GM21515 (cell line): Measurements from ENCODE around the gene C6orf15.

ENCODE experiments used
- ATAC-seq: cut with Tn5 transposase; IDR thresholded peaks from one replicate; pipeline ENCODE4 v1.9.1; 2021; ENCODE audit not compliant: unreplicated experiment

Gene C6orf15

GRCh38 chr6:31112478-31112877 is at the start of gene C6orf15:
Gene C6orf15, minus strand, starts transcription at chr6:31112575. Its CDS starts 20 bp downstream, at chr6:31112555.
- no peak for ATAC-seq

DNA sequence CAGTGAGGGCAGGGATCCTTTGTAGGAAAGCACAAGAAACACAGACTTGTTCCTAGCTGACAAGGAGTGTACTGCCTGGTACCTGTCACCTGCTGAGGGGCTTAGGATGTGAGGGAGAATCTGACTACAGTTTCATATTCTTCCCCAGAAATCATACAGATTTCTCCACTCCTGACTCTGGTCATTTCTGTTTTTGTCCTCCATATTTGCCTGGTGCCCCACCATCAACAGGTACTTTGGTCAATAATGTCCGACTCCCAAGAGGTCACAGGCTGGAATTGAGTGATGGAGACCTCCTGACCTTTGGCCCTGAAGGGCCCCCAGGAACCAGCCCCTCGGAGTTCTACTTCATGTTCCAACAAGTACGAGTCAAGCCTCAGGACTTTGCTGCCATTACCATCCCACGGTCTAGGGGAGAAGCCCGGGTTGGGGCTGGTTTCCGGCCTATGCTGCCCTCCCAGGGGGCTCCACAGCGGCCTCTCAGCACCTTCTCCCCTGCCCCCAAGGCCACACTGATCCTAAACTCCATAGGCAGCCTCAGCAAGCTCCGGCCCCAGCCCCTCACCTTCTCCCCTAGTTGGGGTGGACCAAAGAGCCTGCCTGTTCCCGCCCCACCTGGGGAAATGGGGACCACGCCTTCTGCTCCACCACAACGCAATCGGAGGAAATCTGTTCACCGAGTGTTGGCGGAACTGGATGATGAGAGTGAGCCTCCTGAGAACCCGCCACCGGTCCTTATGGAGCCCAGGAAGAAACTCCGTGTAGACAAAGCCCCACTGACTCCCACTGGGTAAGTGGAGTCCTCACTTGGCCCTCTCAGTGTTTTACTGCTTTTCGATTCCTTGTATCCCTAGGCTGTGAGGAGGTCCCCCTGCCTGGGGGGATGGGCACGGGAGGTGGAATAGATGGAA is 49.1 kb upstream of the C6orf15 start:
- ATAC-seq: no peak

- peak; percentile 4 for ATAC-seq
Observed at GRCh38 chr6:31158863-31159855, 46.8 kb upstream of the C6orf15 start.

- peak; percentile 77 for ATAC-seq
Observed at GRCh38 chr6:31158140-31158862, 45.9 kb upstream of the C6orf15 start, which contains the start of gene TCF19. Gene TCF19, plus strand, starts transcription at chr6:31158589. Its CDS starts 881 bp downstream, at chr6:31159470.

DNA sequence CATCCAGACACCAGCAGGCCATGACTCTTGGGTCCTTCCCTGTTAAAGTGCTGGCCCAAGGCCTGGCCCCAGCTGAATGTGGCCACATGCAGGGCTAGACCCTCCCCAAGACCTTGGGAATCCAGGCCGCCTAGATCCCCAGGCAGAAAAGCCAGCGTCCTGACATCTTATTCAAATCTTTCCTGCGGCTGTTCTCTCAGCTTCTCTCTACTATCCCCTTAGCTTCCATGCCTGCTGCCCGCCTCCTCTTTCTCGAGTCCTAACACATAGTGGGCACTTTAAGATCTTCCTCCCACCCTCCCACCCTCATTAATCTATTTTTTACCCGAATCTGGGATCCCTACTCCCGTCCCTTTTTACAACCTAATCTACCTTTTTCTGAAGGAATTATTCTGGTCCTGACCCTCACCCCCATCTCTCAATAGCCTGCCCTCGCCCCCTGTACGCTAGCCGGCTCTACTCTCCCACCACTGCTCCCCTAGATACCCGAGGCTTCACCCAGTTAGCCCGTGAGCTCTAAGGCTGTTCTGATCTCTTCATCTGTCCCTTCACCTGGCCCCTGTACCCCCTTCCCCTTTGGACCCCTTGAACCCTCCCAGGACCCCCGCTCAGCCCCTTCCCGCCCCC is 45.3 kb upstream of the C6orf15 start, which contains the start of gene CCHCR1:
TSS of gene CCHCR1 (minus strand) at position 290 of the 627 bp plus-strand sequence. CDS start at position 88, 202 bp downstream.
- no peak for ATAC-seq

- no peak for ATAC-seq
Observed at GRCh38 chr6:31156641-31157040, 44.3 kb upstream of the C6orf15 start.

DNA sequence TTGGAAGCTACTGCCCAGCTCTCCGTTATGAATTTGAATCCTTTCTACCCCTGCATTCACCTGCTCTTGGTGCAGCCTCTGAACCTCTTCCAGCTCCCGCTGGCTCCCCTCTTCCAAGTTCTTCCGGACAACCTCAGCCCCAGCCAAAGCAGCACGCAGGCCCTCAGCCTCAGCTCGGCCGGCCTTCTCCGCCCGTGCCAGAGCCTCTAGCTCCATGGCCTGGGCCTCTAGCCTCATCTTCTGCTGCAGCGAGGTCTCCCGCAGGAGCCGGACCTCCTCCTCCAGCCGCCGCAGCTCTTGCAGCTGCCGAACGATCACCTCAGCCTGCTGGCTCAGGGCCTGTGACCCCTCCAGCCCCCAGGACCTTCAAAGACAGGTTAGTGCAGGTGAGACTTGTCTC is 42.1 kb upstream of the C6orf15 start:
- no peak for ATAC-seq

GRCh38 chr6:31152781-31153180 is 40.4 kb upstream of the C6orf15 start:
- ATAC-seq: no peak

DNA sequence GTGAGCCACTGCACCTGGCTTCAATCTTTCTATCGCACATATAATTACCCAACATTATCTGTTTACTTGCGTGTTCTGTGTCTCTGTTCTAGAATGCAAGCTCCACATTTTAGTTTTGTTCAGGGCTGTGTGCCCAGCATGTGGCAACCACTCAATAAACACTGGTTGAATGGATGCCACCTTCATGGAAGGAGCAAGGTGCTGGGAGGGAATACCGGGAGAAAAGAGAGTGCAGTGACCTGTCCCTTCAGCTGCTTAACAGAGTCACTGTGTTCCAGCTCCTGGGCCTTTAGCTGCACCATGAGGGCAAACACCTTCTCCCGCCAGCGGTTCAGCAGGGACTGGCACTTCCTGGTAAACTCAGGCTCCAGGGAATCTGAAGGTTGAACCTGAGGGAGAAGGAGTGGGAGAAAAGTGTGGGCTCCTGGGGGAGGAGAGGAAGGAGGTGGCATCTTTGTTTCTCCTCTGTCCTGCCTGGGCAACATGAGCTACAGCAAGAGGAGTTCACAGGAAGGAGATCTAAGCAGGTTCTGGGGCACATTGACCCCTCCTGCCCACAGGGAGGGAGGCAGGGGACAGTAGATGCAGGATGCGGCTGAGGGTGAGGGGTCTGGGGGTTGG is 37.6 kb upstream of the C6orf15 start:
- no peak for ATAC-seq

DNA sequence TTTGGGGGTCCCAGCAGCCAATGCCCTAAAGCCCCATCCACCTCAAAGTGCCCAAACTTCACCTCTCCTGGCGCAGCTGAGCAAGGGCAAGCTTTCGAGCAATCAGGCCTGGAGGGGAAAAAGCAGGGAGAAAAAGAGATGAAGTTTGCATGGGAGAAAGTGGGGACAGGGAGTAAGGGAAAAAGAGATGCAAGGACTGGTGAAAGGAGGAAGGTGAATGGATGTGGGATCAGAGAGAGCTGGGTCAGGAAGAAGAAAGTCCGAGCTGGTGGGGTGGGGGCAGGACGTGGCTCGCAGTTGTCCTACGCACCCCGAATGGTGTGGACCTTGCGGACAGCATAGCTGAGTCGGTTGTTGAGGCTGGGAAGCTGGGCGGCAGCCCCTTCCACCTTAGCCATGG is 33.0 kb upstream of the C6orf15 start:
- ATAC-seq: no peak

DNA sequence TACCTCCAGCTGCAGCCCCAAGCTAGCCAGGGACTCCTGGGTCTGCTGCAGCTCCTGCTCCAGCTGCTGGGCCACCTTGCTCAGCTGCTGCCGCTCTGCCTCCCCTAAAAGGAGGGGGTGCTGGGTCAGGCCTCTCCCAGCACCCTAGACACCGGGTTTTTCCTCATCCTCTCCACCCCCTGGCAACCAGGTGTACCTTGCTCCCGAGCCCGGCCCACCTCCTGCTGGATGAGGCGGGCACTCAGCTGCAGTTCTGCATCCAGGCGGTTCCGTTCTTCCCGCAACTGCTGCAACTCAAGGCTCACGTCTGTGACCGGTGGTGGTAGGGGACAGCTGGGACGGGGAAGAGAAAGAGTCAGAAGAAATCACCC is 32.6 kb upstream of the C6orf15 start:
- ATAC-seq: no peak

DNA sequence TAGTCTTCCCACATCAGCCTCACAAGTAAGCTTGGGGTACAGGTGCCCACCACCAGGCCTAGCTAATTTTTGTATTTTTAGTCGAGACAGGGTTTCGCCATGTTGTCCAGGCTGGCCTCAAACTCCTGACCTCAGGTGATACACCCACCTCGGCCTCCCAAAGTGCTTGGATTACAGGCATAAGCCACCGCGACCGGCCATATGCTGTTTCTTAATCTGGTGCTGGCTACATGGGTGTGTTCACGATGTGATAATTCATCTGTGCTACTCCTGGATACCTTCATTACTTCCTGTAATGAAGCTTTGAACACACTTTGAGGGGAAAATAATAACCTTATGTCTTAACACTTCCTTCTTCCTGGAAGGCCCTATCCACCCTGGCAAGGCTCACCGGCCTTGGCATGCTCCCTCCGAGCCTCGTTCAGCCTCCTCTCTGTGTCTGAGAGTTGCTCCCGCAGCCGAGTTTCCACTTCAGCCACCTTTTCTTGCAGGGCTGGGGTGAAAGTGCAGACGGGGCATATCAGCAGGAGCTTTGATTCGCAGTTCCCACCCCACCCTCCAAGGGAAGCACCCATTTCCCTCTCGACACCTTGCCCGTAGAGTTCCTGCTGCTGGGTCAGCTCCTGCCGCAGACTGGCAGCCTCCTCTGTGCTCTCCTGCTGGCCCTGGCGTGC is 32.1 kb upstream of the C6orf15 start:
- ATAC-seq: no peak

GRCh38 chr6:31143148-31143547 is 30.8 kb upstream of the C6orf15 start:
- no peak for ATAC-seq

DNA sequence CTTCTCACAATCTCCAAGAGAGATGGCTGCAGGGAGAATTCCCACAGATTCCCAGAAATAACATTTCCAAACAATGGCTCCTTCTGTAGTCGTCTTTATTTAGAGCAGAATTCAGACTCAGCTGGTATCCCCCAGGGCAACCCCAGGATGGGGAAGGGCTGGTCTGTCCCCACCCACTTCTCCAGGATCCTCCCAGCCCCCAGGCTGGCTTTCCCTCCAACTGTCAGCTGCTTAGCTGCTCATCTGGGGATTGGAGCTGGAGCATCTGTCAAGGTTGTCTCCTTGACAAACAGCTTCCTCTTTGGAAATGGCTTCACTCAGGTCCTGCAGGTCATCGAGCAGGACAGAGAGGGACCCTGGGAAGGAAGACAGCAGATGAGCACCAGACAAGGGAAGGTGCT is 30.0 kb upstream of the C6orf15 start:
- ATAC-seq: no peak

- ATAC-seq: no peak
Observed at GRCh38 chr6:31140643-31141042, 28.3 kb upstream of the C6orf15 start.

- no peak for ATAC-seq
Observed at GRCh38 chr6:31139599-31139998, 27.2 kb upstream of the C6orf15 start.

DNA sequence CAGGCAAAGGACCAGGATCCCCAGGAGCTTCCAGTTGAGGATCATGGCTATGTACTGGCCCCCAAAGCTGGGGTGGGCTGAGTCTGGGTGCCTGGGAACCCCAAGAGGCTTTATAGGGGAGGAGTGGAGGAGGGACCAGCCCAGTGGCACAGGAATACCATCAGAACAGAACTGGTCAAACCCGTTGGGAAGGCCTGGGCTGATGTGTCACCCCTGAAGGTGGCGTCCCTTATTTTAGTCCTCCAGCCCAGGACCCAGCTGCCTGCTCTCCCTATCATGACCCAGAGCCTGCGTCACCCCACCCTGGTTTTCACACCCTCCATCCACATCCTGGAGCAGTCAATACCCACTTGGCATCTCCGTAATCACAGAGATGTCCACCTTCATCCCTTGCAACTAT is 26.6 kb upstream of the C6orf15 start, which contains the start of gene PSORS1C2:
TSS of gene PSORS1C2 (minus strand) at position 85 of the 400 bp plus-strand sequence. CDS start at position 45, 40 bp downstream.
- ATAC-seq: no peak

DNA sequence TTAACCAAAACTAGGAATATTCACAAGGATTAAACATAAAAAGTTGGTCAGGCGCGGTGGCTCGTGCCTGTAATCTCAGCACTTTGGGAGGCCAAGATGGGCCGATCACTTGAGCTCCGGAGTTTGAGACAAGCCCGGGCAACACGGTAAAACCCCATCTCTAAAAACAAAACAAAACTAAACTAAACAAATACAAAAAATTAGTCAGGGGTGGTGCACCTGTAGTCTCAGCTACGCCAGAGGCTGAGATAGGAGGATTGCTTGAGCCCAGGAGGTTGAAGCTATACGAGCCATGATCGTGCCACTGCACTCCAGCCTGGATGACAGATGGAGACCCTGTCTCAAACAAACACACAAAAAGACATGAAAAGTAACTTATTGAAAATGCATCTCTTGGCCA is 23.3 kb upstream of the C6orf15 start:
- no peak for ATAC-seq

- no peak for ATAC-seq
Observed at GRCh38 chr6:31132806-31133205, 20.4 kb upstream of the C6orf15 start.
